Measurements from ENCODE around the gene MDH2.

- TF ChIP-seq CTCF (IDR thresholded peaks at IDR 0.05): no peak
- no peak for TF ChIP-seq POLR2A (IDR thresholded peaks at IDR 0.05)
Observed at GRCh38 chr7:76074306-76074971, 26.5 kb downstream of the MDH2 start.
